Activated CD4-positive, alpha-beta T cell treated with anti-CD3 and anti-CD28 coated beads, Interleukin-2, Interleukin-4, amounts not matched to agents 100 ng/mL and 50 ng/mL, durations not matched to agents 16 hours and 8 hours (primary cell): Measurements from ENCODE around the gene NPHP4.
"Not testable (repeated sequence)": the region's sequence is repeated elsewhere in the genome, so short reads cannot be mapped to it uniquely, and the experiment has no call there.

Experiments
- DNase-seq: peaks from one replicate; pipeline ENCODE4 v3.0.0-alpha.2; 2020; ENCODE audit warnings: low spot score

Gene NPHP4

GRCh38 chr1:6023346-6023745 is 31.1 kb upstream of the NPHP4 start:
- no peak for DNase-seq

- DNase-seq = no peak
These were observed 30.0 kb upstream of the NPHP4 start for GRCh38 chr1:6022193-6022592.

GRCh38 chr1:6019166-6019845 is 27.1 kb upstream of the NPHP4 start:
- no peak for DNase-seq

- DNase-seq = not testable (repeated sequence)
These were observed 25.4 kb upstream of the NPHP4 start for GRCh38 chr1:6017654-6018053.

GRCh38 chr1:6016191-6016865 is 24.1 kb upstream of the NPHP4 start:
- DNase-seq = no peak

- no peak for DNase-seq
These were observed 22.1 kb upstream of the NPHP4 start for GRCh38 chr1:6014130-6014999.

GRCh38 chr1:6013491-6013890 is 21.3 kb upstream of the NPHP4 start:
- no peak for DNase-seq

DNA sequence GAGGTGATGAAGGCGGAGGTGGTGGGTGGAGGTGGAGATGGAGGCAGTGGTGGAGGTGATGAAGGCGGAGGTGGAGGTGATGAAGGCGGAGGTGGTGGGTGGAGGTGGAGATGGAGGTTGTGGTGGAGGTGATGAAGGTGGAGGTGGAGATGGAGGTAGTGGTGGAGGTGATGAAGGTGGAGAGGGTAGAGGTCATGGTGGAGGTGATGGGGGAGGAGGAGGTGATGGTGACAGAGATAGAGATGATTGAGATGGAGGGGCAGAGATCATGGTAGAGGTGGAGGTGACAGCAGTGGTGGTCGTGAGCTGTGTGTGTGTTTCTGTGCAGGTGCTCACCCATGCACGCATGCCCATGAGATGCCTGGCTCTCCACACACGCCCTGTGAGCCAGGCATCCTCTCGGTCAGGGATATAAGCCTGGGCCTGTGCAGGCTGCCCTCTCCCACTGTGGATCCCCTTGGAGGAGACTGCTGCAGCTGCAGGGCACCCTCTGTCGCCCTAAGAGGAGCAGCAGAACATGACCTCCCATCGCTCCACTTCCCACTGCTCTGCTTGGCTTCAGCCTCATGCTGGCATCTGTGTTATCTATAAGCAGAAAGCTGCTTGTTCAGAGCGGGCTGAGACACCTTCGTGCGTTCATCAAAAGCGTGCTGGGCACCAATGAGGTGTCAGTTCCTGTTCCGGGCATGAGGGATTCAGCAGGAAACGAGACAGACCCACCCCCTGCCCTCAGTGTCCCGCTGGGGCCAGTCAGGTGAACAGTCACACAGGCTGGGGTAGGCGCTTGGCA is 20.5 kb upstream of the NPHP4 start:
- no peak for DNase-seq

- DNase-seq = no peak
These were observed 19.7 kb upstream of the NPHP4 start for GRCh38 chr1:6011946-6012258.

- no peak for DNase-seq
These were observed 19.1 kb upstream of the NPHP4 start for GRCh38 chr1:6011161-6011945.

- no peak for DNase-seq
These were observed 18.3 kb upstream of the NPHP4 start for GRCh38 chr1:6010554-6010953.

- DNase-seq = no peak
These were observed 17.2 kb upstream of the NPHP4 start for GRCh38 chr1:6009120-6010040.

DNA sequence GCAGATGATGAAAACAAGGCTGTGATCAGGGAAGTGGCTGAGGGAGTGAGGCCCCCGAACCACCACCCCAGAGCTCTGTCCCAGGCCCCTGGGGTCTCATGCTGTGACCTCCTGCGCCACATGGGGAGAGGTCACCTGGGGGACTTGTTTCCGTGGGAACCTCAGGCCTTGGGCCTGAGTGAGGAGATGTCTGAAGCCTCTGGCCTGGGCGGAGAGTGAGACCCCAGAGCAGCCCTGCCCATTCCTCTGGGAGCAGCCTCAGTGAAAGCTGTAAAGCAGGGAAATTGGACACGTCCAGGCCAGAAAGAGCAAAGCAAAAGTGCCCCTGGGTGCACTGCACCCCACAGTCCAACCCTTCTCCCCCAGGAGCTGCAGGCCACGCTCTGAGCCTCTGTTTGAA is 16.5 kb upstream of the NPHP4 start:
- no peak for DNase-seq

- no peak for DNase-seq
These were observed 15.8 kb upstream of the NPHP4 start for GRCh38 chr1:6008084-6008415.

GRCh38 chr1:6007318-6008083 is 15.3 kb upstream of the NPHP4 start:
- no peak for DNase-seq

GRCh38 chr1:6006882-6007281 is 14.7 kb upstream of the NPHP4 start:
- DNase-seq = no peak

GRCh38 chr1:6005276-6005917 is 13.2 kb upstream of the NPHP4 start:
- DNase-seq = no peak

- no peak for DNase-seq
These were observed 12.3 kb upstream of the NPHP4 start for GRCh38 chr1:6004412-6005123.
